SKM-1 (cell line): Measurements from ENCODE around the gene FNDC5.
"Not testable (repeated sequence)": the region's sequence is repeated elsewhere in the genome, so short reads cannot be mapped to it uniquely, and the experiment has no call there.

Experiments used
- DNase-seq: peaks from one replicate; lab custom pipeline; 2025; ENCODE audit not compliant: unreplicated experiment; lab: John Stamatoyannopoulos, UW

FNDC5 gene

DNA sequence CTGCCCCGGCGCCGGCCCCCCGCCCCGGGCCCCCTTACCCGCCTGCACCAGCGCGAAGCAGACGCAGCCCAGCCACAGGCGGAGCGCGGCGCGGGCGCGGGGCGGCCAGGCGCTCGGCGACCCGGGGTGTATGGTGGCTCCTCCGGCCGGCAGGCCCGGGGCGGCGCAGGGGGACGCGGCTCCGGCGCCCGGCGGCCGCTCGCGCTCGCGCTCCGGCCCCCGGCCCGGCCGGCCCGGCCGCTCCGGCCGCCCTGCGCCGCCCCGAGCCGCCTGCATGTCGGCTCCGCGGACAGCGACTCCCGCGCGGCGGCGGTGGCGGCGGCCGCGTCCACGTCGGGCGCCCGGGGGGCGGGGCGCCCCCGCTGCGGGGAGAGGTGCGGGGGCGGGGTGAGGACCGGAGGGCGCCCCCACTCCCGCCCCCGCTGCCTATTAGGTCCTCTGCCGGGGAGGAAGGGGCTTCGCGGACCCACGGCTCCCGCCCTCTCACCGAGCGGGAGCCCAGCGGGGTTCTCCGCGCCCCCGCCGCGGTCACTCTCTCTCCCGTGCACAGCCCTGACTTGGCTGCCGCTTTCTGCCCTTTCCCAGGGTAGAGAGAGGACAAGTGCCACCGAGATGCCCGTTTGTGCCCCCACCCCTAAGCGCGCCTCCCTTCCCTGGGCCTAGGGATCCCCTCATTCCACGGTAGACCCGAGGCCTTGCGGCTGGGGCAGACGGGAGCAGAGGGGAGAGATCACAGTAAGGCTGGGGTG lies at the start of gene FNDC5:
FNDC5 (minus strand) TSS at position 298 of the 749 bp plus-strand sequence.
- DNase-seq, result no peak

DNA sequence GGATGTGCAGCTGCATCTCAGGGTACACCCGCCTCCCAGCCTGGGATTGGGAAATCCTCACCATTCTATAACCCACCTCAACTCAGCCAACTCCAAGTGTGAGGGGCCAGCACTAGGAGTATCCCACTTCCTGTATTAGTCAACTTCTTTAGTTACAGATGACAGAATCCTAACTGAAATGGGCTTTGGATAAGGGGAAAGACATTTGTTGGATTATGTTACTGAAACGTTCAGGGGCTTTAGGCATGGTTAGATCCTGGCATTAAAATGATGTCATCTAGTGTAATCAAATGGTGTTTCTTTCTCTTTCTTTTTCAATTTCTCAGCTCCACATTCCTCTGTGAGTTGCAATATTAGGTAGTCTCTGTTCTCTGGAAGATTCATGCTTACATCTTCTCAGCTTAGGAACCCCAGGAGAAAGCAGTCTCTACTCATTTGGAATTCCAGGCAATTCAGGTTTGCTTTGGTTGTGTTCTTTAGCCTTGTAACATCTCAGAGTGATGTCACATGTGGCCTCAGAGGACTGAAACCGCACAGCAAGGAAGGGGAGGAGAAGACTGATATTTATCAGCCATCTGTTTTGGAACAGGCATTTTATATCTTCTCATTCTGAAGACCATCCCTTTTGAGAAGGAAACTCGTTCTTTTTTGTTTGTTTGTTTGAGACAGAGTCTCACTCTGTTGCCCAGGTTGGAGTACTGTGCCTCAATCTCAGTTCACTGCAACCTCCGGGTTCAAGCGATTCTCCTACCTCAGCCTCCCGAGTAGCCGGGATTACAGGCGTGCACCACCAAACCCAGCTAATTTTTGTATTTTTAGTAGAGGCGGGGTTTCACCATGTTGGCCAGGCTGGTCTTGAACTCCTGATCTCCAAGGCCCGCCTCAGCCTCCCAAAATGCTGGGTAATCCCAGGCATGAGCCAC lies 49.4 kb upstream of the FNDC5 start:
- DNase-seq, result no peak

- no peak for DNase-seq
These were observed 47.5 kb upstream of the FNDC5 start for GRCh38 chr1:32918179-32918578.

- DNase-seq, result no peak
These were observed 46.8 kb upstream of the FNDC5 start for GRCh38 chr1:32917521-32917920.

DNA sequence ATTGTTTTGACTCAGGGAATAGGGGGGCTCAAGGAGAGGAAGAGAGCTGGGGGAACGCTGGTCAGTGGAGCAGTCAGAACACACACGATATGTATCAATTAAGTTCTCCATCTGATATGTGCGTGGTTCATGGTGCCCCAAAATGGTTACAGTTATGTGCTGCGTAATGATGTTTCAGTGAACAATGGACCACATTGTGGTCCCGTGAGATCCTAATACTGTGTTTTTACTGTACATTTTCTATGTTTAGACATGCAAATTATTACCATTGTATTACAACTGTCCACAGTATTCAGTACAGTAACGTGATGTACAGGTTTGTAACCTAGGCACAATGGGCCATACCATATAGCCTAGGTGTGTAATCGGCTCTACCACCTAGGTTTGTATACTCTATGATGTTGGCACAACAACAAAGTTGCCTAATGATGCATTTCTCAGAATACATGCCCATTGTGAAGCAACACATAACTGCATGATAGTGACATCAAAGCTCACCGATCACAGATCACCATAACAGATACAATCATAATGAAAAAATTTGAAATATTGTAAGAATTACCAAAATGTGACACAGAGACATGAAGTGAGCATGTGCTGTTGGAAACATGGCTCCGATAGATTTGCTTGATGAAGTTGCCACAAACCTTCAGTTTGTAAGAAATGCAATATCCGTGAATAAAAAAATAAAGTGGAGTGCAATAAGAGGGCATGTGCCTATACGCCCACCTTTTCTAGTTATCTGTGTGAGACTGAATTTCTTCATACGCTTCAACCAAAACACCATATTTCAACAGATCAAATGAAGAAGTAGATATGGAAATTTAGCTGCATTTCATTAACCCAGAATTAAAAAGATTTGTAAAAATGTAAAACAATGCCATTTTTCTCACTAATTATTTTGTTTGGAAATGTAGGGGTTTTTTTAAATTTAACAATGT lies 45.3 kb upstream of the FNDC5 start:
- DNase-seq, result no peak

DNA sequence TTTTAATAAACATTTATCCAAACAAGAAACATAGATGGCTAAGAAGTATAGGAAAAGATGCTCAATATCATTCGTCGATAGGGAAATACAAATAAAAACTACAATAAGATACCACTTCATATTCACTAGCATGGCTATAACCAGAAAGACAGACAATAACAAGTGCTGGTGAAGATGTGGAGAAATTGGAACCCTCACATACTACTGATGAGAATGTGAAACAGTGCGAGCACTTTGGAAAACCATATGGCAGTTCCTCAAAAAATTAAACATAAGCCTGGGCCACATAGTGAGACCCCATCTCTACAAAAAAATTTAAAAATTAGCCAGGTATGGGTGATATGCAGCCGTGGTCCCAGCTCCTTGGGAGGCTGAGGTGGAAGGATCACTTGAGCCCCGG lies 39.6 kb upstream of the FNDC5 start:
- DNase-seq, result no peak

GRCh38 chr1:32907435-32907834 lies 36.7 kb upstream of the FNDC5 start:
- DNase-seq, result no peak

- no peak for DNase-seq
These were observed 35.9 kb upstream of the FNDC5 start for GRCh38 chr1:32906654-32907053.

GRCh38 chr1:32905588-32905987 lies 34.9 kb upstream of the FNDC5 start:
- not testable (repeated sequence) for DNase-seq

- DNase-seq, result no peak
These were observed 34.1 kb upstream of the FNDC5 start for GRCh38 chr1:32904797-32905196.

- DNase-seq, result no peak
These were observed 33.5 kb upstream of the FNDC5 start for GRCh38 chr1:32903991-32904785.

- DNase-seq, result no peak
These were observed 31.8 kb upstream of the FNDC5 start for GRCh38 chr1:32902535-32902920.

GRCh38 chr1:32901823-32902534 lies 31.3 kb upstream of the FNDC5 start:
- no peak for DNase-seq

GRCh38 chr1:32900956-32901822 lies 30.5 kb upstream of the FNDC5 start, which contains the start of gene TMEM54:
TSS of gene TMEM54 (minus strand) at chr1:32901389. CDS start at chr1:32901238, 151 bp downstream.
- DNase-seq, result no peak

DNA sequence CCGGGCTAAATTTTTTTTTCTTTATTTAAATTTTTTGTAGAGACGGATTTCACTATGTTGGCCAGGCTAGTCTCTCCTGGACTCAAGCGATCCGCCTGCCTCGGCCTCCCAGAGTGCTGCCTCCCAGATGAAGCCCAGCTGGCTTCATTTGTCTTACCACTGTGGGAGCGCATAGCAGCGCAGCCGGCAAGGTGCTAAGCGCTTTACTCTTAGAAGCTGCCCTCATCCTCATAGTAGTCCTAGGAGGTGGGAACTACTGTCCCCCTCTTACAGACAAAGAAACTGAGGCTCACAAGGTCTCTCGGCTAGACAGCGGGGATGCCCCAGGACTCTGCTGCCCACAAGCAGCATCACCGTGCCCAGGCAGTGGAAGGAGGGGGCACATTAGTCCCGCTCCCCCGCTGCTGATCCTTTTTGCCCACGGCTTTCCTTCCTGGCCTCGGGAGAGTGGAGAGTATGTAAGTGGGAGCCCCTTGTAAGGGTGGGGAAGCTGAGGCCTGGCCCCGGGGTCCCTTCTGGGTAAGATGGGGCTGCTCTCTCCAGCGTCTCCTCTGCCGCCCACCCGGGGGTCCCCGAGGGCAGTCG lies 29.8 kb upstream of the FNDC5 start:
- no peak for DNase-seq

DNA sequence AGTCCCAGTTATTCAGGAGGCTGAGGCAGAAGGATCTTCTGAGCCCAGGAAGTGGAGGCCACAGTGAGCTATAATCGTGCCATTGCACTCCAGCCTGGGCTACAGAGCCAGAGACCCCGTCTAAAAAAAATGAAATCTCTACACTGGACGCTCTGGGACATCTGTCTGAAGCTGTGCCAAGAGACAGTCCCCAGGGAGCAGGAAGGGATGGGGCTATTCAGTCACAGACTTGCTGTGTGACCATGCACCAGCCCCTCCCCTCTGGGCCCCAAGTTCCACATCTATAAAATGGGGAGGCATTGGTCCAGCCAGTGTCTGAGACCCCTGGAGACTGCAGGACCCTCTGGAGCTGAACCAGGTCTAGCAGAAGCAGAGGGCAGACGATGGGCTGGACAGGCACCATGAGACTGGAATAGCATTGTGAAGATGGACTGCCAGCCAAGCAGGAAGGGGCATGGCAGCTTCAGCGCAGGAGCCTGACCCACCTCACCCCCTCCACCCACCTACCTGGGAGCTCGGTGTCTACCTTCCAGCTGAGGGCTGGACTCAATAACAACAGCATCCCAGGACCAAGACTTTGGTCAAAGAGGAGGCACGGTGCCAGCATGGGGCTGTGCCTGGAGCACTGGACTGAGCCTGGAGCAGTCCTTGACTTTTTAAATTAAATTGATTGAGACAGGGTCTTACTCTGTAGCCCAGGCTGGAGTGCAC lies 29.0 kb upstream of the FNDC5 start:
- DNase-seq, result no peak

DNA sequence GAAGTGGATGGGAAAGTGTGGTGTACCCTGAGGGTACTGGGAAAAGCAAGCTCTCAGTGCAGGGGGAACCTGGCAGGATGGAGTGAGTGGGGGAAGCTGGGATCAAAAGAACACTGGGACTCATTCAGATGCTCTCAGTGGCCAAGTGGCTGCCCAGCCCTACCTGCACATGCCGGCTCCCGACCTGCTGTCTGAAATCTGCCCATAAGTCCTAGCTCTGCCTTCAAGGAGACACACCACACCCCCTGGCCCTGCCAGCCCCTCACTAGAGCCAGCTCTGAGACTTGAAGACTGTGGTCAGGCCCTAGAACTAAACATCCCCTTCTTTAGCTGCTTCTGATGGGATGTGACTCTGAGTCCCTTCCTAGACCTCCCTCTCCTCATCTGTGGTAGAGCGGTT lies 28.2 kb upstream of the FNDC5 start:
- no peak for DNase-seq

GRCh38 chr1:32898056-32898455 lies 27.3 kb upstream of the FNDC5 start:
- DNase-seq, result no peak
